GM12878 (cell line): ENCODE measurements around the gene GNG10.

Source experiments
- ASH2L ChIP-seq: fragments of 300-600, 200-600 bp; sonication (generic); IDR thresholded peaks from 2 replicates; pipeline ENCODE4 v1.6.1; 2017; ENCODE audit warnings: low read depth, mild to moderate bottlenecking, borderline replicate concordance
- POLR2A ChIP-seq: IDR thresholded peaks from 2 replicates; pipeline ENCODE4 v1.6.1; 2011; ENCODE audit warnings: low read depth, mild to moderate bottlenecking, low read length
- TAF1 ChIP-seq: IDR thresholded peaks from 2 replicates; pipeline ENCODE4 v1.6.1; 2011; ENCODE audit warnings: mild to moderate bottlenecking, low read depth, low read length, borderline replicate concordance
- ZNF274 ChIP-seq: IDR thresholded peaks from one replicate; pipeline ENCODE4 v1.8.0; 2011; ENCODE audit not compliant: insufficient read length, insufficient read depth
- TF ChIP-seq, protein P1 (sequence below), 3 experiments: IDR thresholded peaks in 2 of 3; conservative IDR thresholded peaks in 1 of 3; 2 replicates each; pipeline ENCODE4 v1.5.1; 2011; ENCODE audit warnings: low read depth in 3 of 3, low read length in 3 of 3, mild to moderate bottlenecking in 3 of 3, control low read depth in 2 of 3, moderate library complexity in 2 of 3, inconsistent platforms in 1 of 3, mixed read lengths in 1 of 3; ENCODE audit not compliant: control insufficient read depth in 2 of 3, insufficient read depth in 1 of 3; ENCODE audit errors: extremely low read depth in 1 of 3
- TF ChIP-seq, protein P2 (sequence below): IDR thresholded peaks from 2 replicates; pipeline ENCODE4 v1.6.1; 2012; ENCODE audit warnings: low read length, inconsistent platforms

GRCh38 chr9:111659691-111660090 lies 1.7 kb upstream of the GNG10 start:
- TF ChIP-seq, protein P1, sequence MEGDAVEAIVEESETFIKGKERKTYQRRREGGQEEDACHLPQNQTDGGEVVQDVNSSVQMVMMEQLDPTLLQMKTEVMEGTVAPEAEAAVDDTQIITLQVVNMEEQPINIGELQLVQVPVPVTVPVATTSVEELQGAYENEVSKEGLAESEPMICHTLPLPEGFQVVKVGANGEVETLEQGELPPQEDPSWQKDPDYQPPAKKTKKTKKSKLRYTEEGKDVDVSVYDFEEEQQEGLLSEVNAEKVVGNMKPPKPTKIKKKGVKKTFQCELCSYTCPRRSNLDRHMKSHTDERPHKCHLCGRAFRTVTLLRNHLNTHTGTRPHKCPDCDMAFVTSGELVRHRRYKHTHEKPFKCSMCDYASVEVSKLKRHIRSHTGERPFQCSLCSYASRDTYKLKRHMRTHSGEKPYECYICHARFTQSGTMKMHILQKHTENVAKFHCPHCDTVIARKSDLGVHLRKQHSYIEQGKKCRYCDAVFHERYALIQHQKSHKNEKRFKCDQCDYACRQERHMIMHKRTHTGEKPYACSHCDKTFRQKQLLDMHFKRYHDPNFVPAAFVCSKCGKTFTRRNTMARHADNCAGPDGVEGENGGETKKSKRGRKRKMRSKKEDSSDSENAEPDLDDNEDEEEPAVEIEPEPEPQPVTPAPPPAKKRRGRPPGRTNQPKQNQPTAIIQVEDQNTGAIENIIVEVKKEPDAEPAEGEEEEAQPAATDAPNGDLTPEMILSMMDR (IDR thresholded peaks at IDR 0.05 in 2 of 3, conservative IDR thresholded peaks at IDR 0.05 in 1 of 3; ENCODE audit: control insufficient read depth in 2 of 3, extremely low read depth in 1 of 3, insufficient read depth in 1 of 3, low read depth in 3 of 3, low read length in 3 of 3): no peak
- no peak for TF ChIP-seq ZNF274
- no peak for TF ChIP-seq ASH2L
- no peak for TF ChIP-seq POLR2A
- TF ChIP-seq TAF1: no peak
- TF ChIP-seq, protein P2, sequence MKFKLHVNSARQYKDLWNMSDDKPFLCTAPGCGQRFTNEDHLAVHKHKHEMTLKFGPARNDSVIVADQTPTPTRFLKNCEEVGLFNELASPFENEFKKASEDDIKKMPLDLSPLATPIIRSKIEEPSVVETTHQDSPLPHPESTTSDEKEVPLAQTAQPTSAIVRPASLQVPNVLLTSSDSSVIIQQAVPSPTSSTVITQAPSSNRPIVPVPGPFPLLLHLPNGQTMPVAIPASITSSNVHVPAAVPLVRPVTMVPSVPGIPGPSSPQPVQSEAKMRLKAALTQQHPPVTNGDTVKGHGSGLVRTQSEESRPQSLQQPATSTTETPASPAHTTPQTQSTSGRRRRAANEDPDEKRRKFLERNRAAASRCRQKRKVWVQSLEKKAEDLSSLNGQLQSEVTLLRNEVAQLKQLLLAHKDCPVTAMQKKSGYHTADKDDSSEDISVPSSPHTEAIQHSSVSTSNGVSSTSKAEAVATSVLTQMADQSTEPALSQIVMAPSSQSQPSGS: no peak
